GM12801 (cell line): Measurements from ENCODE around the gene SYP.

ENCODE experiments used
- CTCF ChIP-seq: IDR thresholded peaks from one replicate; pipeline ENCODE4 v1.5.1; 2011; ENCODE audit warnings: control low read depth; ENCODE audit not compliant: insufficient read length; ENCODE audit errors: extremely low read depth

SYP gene

GRCh38 chrX:49184294-49185281 lies 15.4 kb downstream of the SYP start:
- TF ChIP-seq CTCF, result no peak

GRCh38 chrX:49183701-49184281 lies 16.2 kb downstream of the SYP start:
- TF ChIP-seq CTCF, result no peak

GRCh38 chrX:49179358-49179757 lies 20.6 kb downstream of the SYP start:
- no peak for TF ChIP-seq CTCF

- no peak for TF ChIP-seq CTCF
Measured at GRCh38 chrX:49178537-49178936, 21.5 kb downstream of the SYP start.

GRCh38 chrX:49177873-49178480 lies 22.0 kb downstream of the SYP start:
- no peak for TF ChIP-seq CTCF

GRCh38 chrX:49177338-49177833 lies 22.6 kb downstream of the SYP start:
- no peak for TF ChIP-seq CTCF
